HG02885 (cell line): ENCODE measurements around the gene SHC4.

ENCODE experiments used
- ATAC-seq: cut with Tn5 transposase; IDR thresholded peaks from one replicate; pipeline ENCODE4 v1.9.1; 2021; ENCODE audit warnings: mild to moderate bottlenecking; ENCODE audit not compliant: unreplicated experiment, poor library complexity

SHC4 gene, protein sequence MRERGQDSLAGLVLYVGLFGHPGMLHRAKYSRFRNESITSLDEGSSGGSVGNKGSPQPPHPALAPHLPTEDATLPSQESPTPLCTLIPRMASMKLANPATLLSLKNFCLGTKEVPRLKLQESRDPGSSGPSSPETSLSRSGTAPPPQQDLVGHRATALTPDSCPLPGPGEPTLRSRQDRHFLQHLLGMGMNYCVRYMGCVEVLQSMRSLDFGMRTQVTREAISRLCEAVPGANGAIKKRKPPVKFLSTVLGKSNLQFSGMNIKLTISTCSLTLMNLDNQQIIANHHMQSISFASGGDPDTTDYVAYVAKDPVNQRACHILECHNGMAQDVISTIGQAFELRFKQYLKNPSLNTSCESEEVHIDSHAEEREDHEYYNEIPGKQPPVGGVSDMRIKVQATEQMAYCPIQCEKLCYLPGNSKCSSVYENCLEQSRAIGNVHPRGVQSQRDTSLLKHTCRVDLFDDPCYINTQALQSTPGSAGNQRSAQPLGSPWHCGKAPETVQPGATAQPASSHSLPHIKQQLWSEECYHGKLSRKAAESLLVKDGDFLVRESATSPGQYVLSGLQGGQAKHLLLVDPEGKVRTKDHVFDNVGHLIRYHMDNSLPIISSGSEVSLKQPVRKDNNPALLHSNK

DNA sequence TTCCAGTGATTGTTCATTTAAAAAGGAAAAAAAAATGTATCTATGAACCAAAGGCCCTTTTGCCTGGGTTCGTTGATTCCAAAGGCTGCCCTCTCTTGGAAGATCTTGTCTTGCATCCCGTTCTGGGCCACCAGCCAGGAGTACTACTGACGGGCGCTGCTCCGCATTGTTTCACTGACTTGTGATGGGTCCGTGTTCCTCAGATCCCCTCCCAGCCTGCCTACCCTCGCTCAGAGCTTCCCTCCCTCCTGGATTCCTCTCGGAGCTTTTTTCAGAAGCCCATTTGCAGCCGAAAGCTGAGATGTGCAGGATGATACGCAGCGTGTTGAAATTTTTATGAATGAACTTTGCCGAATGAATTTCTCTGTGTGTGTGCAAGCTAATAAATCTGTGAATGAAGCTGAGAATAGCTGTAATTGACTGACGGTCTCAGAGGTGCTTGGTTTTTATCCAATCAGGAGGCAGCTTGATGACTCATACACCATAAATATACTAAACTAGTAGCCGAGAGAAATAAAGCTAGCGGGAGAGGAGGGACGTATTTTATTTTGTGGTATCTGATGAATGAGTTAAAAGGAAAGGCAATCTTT is at the start of gene SHC4:
Gene SHC4 (minus strand): TSS at position 396 of the 590 bp plus-strand sequence. CDS start 904 bp downstream, outside the sequence.
- no peak for ATAC-seq

DNA sequence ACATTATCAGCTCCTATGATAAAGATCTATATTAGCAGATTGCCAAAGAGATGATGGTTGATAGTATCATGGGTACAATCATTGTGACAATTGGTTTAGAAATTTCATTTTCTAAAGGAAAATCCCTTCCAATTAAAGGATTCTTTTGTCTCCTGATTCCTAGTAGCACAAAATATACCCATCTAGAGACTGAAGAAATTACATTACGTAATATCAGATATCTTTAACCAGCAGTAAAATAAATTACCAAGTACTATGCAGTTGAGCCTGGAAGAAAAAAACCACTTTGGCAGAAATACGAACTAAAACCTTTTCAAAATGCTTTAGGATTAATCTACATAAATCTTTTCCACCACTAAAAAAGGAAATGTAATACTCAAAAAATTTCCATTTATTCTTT is 35.6 kb upstream of the SHC4 start:
- ATAC-seq: no peak

DNA sequence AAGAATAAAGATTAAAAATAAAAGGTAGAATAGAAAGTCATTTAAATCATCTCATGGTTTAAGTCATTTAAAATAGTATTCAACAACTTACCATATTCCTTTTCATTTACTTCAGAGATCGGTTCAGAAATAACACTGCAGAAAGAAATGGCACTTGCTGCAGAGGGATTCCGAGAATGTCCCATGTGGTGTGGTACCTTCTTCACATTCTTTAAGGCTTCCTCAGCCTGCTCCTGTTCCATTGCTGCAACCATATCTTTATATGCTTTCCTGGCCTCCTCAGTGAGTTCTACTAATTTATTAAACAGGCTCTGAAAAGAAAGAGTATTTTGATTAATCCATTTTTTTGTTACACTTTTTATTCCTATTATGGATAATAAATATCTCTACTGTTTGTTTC is 32.6 kb upstream of the SHC4 start:
- ATAC-seq: no peak

DNA sequence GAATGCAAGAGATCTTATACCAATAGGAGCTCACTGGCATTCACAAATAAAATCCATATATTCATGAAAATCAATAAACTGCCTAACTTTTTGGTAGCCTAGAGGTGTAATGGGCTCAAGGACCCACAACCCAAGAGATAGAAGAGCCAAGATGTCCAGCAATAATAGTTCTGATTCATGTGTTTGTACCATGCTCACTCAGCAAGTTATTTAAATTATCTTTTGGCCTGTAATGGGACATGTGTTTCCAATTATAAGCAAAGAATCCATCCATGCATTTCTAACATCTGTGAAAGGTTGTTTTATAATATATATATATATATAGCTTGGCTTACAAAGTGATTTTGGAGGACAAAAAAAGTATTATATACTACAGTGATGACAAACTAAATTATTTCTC is 29.7 kb upstream of the SHC4 start:
- no peak for ATAC-seq

DNA sequence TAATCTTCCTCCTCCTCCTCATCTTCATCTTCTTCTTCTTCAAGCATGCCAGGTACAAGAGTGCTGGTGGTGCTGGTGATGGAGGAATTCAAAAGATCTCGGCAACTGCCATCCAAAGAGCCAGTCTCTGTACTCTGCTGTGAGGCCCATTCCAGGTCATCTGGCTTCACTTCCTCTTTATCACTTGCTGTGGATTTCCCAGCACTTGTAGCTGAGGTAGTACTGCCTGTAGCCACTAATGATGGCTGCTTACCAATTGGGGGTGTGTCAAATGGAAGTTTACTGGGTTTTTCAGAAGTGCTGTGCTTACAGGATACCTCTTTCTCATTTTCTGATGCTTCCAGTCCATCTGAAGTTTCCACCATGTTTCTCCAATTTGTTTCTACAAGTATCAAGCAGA is 28.8 kb upstream of the SHC4 start:
- peak; percentile 95 for ATAC-seq

DNA sequence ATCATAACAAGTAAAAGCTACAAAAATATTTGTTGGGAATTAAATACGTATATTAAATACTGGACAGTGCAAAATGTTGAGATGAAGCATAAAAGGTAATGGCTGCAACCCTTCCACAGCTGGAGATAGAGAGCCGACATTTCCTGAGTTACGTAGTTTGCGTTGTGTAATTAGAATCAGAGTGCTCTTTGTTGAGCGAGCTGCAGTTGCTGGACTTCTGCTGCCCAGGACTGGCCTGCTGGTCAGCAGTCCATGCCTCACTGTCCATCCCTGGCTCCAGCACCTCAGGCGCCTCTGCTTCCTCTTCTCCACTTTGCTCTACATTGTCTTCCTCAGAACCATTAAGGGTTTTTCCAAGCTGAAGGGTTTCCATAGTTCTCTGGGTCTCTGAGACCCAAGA is 28.4 kb upstream of the SHC4 start:
- no peak for ATAC-seq

DNA sequence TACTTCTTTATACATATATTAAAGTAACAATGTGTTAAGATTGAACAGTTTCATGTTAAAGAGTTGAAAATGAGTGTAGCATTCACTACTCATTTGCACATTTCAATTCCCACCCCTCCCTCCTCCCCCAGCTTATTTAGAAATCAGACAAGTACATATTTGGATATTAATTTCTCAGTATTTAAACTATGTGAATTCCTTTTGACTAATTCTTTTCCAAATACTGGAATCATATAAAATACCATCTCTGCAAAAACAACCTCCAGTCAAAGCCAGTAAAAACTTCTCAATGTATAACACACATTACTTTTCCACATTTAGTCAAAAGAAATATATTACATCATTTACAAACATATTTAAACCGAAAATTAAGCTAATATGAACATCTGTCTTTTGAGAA is 25.5 kb upstream of the SHC4 start:
- no peak for ATAC-seq

DNA sequence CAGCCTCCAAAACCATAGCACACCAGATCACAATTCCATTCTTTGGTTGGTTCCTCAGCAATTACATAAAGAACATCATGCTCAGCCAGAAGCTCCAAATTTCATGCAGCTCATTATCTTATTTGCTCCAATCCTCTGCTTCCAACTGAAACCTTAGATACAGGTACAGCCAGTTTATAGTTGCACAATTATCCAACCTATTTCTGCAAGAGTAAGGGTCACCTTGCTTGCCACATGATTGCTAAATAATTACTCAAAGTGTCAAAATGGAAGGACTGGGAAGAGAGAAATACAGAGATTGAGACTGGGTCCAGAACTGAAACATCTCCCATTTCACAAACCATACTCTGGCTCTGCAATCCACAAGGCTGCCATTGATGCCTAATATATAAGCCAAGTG is 23.4 kb upstream of the SHC4 start:
- no peak for ATAC-seq

DNA sequence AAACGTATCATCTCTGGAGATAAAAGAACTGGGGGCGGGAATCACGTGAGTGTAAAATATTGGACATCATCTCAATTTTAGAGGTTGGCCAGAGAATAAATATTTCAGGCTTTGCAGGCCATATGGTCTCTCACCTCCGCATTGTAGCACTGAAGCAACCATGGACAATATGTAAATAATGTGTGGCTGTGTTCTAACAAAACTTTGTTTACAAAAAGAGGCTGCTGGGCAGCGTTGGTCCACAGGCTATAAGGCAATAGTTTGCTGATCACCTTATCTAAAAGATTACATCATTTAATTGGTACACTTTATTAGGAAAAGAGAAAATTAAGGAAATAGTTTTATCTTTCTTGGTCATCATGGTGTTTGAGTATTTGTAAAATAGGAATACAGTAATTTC is 22.5 kb upstream of the SHC4 start:
- ATAC-seq: no peak

DNA sequence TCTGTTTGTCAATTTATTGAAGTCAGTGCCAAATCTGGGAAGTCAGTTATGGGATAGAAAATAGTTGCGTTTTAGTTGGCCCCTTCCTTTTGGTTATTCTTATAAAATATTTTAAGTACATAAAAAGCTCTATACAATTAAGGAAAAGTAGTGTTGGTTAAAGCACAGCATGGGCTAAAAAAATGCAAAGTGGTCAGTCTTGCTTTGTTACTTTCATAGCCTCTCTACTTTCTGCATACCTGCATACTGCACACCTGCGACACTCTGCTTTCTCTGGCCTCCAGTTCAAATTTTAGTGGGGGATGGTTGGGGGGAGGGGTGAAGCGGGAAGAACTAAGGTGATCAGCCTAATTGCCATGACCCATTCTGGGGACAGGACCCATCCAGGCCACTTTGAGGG is 21.8 kb upstream of the SHC4 start:
- ATAC-seq: no peak

DNA sequence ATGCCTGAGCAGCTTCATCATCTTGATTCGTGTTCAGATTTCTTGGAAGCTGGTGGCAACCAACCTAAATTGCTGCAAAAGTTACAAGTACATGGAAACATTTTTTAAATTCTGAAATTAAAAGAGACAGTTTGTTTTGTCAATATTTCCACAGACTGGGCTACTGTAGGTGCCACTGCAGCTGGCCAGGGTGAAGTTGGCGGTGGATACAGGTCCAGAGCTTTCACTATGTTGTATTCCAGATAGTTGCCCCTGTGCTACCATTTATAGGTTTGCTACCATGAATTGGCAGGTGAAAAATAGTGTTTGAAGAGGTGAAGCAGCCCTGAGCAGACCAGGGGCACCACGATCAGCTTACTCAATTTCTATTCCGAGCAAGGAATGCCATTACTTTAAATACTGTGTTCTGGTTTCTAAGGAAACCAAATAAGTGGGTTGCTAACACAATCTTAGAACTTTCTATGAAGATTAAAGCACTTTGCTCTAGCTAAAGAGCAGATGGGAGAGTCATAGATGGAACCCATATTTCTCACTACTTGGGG is 21.2 kb upstream of the SHC4 start:
- no peak for ATAC-seq

DNA sequence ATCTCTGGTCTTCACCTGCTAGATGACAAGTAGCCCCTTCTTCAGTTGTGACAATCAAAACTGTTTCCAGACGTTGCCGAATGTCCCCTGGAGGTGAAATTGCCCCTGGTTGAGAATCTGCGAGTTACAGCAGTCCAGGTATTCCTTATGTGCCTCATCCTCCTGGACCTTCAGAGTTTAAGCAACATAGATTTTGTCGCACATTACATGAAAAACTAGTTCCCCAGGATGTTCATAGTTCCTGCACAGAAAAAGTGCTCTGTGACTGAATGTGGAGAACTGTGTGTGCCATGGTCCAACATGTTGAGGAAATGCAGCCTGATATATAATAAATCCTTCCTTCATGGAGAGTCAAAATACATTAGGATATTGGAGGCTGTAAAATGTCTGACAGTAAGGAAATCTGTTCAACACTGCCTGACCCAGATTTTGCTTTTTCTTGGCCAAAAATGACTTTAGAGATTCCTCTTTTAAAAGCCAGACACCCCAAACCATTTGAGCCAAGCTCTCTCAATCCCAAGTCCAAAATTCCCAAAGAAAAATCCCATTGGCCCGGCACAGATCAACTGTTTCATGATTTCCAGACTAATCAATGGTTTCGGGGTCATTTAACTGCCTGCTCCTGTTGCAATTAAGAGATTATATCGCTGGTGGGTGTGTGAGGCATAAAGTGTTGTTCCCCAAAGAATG is 20.4 kb upstream of the SHC4 start:
- ATAC-seq: no peak

DNA sequence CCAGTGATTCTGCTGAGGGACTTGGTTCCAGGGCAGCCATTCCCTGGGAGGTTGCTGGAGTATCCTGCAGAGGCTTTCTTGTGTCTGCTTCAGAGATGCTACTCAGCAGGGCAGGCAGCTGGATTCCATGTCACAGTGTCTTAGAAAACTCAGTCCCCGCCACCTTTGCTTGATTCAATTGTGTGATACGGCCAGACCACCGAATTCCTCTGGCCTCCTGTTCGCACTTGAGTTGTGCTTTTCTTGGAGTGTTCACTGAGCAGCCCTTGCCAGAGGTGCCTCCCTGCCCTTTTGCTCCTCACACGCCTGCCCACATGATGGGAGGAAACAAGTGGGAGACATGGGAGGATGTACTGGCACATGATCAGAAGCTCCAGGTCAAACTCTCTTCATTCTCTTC is 19.6 kb upstream of the SHC4 start:
- ATAC-seq: no peak

DNA sequence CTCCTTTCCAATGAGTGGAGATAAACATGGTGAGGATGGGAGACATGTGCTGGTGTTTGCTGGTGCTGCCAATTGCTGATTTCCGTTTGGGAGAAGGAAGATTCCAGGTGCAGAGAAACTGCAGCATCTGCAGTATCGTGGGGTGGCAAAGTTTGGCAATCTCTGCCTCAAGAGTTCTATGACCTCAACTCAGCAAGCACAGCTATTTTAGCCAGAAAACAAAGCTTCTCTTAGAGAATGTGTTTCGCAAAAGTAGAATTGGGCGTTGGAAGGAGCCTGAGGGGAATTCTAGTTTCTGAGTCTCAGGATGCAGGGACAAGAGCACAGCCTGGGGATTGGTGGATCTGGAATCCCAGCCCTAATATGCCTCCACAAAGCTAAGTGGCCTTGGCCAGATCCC is 18.2 kb upstream of the SHC4 start:
- no peak for ATAC-seq

DNA sequence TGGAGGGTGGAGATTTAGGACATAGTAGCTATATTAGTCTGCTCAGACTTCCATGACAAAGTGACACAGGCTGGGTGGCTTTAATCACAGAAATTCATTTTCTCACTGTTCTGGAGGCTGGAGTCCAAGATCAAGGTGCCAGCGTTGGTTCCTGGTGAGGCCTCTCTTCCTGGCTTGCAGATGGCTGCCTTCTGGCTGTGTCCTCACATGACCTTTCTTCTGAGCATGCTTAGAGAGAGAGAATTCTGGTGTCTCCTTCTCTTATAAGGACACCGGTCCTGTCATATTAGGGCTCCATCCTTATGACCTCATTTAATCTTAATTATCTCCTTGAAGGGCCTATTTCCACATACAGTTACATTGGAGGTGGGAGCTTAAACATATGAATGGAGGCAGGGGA is 14.9 kb upstream of the SHC4 start:
- ATAC-seq: no peak

DNA sequence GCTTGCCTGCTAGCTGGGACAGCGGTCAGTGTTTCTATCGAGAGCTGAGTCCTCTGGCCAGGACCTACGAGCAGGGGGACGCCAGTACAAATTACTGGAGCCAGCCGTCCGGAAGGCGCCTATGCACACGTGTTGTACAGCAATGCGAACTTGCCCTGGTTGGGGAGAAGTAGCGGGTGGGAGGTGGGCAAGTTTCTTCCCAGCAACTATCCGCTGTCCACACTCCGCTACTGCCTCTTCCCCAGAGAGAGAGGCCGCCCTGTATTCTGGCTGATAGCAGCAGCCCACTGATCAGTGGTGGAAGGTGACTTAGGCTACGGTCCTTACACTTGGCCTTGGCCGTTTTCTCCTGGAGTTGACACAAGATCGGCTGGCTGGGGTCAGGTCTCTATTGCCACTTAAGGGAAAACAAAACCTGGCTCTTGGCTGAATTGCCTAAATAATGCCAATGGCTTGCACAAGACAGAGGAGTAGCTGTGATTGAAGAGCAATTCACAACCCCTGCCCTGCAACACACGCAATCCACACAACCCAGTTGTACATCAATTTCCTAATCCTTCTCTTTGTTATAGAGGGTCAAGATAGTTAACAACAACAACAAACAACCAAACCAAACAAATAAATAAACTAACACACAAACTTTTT is 12.8 kb upstream of the SHC4 start:
- ATAC-seq: no peak

DNA sequence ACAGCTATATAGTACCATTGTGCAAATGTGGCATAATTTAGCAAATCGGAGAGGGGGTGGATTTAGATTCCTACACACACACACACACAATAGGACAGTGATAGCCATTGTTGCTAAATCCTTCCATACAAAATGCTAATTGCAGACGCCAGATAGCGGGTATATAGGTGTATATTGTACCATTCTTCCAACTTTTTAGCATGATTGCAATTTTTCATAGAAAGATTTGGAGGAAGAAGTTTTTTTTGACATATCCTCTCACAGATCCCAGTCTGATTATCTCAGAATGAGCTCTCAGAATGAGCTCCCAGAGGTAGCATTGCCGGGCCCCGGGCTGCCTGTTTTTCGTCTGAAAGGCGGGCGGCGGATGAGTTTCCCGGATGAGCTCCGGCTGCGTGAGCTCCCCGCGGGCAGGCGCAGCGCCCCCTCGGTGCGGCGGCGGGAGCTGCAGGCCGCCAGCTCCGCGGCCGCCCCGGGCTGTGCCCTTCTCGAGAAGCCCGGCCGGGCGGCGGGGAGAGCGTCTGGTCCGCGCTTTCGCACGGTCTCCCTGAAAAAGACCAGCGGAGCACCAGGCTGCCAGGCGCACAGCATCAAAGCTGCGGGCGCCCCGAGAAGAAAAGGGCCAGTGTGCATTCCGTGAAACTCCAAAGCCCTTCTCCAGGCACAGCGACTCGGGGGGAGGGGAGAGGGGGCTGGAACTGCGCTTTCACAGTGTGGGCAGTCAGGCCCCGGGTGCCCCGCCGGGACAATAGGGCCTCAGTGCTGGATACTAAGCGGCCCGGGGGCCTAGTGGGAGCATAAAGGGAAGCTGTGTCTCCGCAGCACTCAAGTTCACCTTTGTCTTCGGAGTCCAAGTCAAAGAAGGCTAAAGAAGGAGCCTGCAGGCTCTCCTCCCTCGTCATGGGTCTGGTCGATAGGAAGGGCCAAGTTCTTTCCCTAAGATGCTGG is 12.0 kb upstream of the SHC4 start:
- peak; percentile 96 for ATAC-seq

DNA sequence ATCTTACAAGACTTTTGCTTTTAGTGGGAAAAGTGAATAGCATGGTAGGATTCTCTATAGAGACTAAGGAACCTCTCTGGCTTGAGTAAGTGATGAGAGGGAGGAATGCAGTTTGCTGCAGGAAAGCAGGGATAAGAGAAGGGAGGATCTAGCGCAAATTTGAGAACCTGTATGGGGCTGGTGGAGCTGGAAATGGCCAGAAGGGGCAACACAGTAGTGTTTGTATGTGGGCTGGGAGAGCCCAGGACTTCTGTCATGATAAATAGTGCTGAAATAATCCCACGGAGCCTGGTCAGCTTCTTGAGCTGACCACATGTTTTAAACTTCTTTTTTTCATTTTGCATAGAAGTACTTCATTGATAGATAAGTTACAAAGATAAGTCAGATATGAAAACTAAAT is 11.2 kb upstream of the SHC4 start:
- no peak for ATAC-seq

DNA sequence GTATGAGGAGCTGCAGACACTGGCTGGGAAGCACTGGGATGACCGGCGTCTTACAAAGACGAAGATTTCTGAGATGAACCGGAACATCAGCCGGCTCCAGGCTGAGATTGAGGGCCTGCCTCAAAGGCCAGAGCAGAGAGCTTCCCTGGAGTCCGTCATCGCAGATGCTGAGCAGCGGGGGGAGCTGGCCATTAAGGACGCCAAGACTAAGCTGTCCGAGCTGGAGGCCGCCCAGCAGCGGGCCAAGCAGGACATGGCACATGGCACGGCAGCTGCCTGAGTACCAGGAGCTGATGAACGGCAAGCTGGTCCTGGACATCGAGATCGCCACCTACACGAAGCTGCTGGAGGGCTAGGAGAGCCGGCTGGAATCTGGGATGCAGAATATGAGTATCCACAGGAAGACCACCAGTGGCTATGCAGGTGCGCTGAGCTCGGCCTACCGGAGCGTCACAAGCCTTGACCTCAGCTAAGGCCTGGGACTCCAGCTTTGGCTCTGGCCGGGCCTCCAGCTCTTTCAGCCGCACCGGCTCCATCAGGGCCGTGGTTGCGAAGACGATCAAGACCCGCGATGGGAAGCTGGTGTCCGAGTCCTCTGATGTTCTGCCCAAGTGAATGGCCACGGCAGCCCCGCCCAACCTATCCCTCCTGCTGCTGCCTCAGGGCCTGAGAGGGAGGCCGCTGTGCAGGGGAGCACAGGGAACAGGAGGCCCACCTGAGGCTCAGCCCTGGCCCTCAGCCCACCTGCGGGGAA is 9.2 kb upstream of the SHC4 start:
- no peak for ATAC-seq
